CD4-positive, alpha-beta T cell treated with Interleukin-2 at 100 ng/mL for 4 hours (primary cell): ENCODE results near the gene ITGB5.

Experiments used
- DNase-seq: peaks from one replicate; pipeline ENCODE4 v3.0.0-alpha.2; 2020; ENCODE audit warnings: low spot score

Gene ITGB5

DNA sequence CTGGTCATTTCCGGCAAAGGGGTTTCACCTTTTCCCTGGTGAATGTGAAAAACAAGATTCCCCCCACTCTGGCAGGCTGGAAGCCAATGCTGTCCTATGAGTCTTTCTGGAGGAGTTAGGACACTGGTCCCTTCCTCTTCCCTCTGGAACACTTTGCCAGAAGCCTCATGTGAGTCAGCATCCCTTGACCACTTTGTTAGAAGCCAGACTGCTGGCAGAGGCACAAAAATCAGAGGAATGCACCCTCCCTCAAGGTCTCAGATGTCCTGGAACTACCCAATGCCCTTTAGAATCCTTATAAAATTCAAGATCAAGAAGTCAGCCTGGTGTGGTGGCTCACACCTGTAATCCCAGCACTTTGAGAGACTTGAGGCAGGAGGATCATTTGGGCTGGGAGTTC lies 26.6 kb downstream of the ITGB5 start:
- no peak for DNase-seq

DNA sequence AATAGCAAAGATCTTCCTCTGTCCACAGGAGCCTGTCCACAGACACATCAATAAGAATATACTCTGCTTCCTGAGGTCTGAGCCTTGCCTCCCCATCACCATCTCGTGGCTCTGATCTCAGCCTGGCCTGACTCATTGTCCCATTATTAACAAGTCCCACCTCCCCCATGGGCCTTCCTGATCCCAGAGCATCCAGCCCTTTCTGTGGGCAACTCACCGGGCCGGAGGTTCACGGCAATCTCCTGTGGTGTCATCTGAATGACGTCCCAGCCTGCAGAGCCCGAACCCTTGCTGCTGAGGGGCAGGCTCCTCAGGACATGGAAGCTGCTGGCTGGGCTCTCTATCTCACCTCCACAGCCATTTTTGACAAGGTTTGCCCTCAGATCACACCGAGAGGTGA lies 28.1 kb downstream of the ITGB5 start:
- DNase-seq = no peak

DNA sequence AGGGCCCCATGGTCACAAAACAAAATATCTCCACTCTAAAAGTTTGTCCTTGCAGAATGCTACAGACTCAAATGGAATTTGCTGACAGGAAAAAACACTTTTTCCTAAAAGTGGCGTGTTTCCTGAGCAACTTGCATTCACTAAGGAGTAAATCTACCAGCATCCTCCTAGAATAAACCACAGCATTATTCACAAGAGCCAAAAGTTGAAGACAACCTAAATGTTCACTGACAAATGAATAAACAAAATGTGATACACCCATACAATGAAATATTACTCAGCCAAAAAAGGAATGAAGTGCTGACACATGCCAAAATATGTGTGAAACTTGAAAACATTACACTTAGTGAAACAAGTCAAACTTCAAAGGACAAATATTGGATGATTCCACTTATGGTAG lies 28.9 kb downstream of the ITGB5 start:
- DNase-seq = no peak

DNA sequence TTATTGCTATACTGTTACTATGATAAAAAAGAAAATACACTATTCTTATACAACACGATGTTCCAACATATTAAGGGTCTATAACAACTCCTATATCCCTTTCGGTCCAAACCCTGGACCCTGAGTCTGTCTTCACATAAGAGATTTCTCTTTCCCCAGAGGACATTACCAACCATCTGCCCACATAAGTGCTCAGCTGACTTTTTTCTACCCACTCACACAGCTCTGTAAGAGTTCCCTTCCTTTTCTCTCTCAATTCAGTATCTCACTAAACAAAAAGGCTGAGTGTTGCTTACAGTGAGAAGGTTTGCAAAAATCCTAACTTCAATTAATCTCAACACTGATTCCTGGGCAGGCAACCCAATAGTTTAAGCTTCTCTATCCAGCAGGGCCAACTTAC lies 30.5 kb downstream of the ITGB5 start:
- DNase-seq = no peak

DNA sequence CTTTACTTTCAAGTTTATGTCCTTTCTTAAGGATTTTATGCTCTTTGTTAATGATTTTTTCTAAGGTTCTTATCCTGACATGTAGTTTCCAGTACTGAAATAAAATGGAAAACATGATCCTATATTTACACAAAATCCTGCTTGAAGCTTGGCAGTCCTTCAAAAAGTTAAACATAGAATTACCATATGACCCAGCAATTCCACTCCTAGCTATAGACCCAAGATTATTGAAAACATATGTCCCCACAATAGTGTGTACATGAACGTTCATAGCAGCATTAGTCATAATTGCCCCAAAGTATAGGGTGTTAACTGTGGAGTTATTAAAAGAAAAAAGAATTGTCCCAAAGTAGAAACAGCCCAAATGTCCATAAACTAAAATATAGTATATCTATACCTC lies 33.2 kb downstream of the ITGB5 start:
- DNase-seq = no peak

DNA sequence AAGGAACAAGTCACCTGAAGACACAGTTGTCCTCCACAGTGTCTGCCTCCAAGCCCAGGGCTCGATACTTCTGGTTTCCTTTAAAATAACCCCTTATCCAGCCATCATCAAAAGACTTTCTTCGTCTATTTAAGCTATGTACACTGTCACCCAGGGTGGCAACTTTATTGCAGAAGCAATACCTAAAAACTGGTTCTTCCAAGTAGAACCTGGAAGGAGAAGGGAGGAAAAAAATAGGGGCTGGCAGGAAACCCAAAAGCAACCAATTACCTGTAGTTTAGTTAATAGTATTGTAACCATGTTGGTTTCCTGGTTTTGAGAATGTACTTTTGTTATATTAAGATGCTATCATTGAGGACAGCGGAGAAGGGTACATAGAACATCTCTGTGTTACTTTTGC lies 33.7 kb downstream of the ITGB5 start:
- no peak for DNase-seq

DNA sequence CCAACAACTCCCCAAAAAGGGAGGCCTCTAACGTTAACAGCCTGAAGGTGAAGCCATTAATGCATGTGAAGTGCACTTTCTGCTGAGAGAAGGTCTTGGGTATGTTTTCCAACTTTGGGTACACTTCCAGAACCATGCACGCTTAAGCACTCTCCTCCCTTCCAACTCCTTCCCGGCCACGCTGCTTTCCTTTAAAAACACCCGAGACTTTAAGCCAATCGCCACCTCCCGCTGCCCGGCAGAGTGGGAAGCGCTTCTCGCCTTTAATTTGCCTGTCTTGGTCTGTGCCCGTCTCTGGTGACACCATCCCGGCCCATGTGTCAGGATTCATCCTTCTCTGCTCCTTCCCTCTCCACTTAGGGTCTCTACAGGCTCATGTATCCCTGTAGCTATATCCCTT lies 35.3 kb downstream of the ITGB5 start:
- DNase-seq = no peak

DNA sequence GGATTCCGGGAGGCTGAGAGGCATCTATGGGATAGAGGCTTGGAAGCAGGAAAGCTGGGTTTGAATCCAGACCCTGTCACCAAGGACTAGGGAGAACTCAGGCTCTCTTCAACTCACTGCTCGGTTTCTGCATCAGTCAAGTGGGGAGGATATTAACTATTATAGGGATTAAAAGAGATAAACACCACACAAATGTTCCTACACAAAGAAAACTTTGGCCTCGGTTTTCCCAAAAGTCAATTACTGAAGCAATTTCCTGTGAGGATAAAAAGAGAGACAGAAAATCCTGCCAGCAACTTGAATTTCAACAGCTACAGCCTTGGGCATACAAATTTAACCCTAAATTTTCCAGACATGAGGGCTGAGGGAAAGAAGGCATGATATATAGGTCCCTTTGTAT lies 36.0 kb downstream of the ITGB5 start:
- no peak for DNase-seq

DNA sequence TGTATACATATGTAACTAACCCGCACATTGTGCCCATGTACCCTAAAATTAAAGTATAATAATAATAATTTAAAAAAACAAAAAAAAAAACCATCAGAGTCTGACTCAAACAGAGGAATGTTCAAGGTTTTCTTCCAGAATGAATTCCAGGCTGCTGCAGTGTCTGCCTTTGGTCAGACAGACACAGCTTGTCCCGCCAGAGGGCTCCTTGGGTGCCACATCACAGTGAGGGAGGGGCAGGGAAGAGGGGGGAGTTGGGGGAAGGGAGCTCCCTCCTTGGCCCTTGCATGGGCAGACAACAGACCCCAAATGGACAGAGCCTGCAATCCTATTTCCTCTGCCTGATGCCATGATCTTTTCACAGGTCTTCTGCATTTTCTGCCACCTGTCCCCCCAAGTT lies 36.5 kb downstream of the ITGB5 start:
- no peak for DNase-seq

DNA sequence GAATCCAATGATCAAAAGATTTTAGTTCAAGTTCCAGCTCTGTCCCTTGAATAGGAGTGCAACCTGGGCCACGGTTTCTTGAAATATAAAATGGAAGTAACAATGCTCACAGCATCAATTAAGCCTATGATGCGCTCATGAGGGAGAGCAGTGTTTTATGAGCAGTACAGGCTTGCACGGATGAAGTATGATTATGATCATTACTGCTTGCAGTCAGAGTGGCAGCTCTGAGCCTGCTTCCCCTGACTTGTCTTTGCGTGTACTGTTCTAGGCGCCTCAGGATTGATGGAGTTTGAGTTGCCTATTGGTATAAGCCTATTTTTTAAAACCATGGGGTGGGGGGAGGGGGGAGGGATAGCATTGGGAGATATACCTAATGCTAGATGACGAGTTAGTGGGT lies 37.0 kb downstream of the ITGB5 start:
- no peak for DNase-seq

DNA sequence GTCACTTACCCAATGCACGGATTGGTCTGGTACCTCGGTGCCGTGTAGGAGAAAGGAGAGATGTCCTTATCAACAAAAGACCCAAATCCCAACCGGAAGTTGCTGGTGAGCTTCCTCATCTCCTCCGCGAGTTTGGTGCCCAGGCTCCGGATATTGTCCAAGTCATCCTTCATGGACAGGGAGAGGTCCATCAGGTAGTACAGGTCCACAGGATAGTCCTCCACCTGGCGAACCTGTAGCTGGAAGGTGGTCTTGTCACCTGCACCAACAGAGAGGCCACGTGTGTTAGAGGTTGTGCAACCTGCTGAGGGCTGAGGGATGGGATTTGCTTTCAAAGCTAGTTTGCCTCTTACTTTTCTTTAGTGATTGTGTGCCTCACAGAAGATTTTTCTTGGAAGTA lies 38.9 kb downstream of the ITGB5 start:
- no peak for DNase-seq

DNA sequence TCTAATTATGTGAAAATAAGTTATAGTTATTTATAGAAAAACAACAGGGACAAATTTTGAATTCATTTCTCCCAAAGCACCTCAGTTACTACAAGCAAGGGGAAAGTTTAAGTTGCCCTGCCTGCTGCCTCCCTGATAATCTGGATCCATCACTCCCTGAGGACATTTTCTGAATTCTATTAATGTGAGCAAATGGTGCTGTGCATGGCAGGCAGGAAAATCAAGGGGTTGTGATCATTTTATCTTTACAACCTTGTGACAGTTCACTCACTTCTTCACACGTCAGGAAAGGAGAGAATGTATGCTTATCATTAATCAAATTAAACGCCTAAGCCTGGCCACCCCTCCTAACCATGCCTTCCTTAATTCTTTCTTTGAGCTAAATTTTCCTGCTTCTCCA lies 39.3 kb downstream of the ITGB5 start:
- DNase-seq = no peak

DNA sequence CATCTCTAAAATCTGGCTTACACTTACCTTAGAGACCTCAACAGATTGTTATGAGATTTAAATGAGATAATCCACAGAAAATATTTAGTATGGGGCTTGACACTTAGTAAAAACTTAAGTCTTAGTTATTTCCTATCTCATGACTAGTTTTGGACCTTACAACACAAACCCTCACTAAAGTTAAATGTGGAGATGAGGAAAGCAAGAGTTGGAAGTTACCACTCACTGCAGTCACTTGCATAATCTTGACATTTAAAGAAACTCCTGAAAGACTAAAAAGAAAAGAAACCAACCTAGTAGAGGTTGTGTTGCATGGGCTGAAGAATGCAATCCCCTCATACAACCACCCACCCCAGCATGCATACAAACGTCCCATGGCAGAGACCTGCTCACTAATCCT lies 40.1 kb downstream of the ITGB5 start:
- no peak for DNase-seq

DNA sequence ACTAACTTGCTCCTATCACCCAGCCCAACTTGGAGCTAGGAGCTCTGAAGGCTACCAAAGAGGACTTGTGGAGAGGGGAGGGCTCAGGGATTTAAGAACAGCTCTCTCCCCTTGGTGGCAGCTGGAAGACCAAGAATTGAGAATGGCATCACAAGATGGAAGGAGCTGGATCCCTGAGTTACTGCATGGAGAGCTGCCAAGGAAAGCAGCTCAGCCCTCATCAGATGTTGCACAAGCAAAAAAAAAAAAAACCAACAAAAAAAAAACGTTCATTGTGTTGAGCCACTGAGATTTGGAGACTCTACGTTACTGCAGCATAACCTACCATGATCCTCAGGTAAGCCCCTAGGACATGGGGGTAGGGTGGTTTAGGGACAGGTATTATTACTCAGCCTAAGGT lies 41.0 kb downstream of the ITGB5 start:
- no peak for DNase-seq

DNA sequence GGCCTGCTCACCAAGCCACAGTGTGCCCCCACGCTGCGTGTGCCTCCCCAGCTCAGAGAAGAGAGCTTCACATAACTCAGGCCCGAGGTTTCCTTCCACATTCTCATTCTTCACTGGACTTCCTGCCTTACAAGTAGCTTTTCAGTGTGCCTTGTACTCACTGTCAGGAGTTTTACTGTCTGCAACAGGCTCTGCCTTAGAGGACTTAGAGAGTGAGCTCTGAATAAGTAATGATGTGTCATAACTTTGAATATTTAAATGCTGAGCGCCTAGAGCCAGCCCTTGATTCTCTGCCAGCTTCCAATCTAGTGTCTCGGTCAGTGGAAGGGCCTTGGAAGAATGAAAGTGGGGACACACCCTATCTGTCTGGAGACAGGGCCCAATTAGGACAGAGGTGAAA lies 41.8 kb downstream of the ITGB5 start:
- no peak for DNase-seq

DNA sequence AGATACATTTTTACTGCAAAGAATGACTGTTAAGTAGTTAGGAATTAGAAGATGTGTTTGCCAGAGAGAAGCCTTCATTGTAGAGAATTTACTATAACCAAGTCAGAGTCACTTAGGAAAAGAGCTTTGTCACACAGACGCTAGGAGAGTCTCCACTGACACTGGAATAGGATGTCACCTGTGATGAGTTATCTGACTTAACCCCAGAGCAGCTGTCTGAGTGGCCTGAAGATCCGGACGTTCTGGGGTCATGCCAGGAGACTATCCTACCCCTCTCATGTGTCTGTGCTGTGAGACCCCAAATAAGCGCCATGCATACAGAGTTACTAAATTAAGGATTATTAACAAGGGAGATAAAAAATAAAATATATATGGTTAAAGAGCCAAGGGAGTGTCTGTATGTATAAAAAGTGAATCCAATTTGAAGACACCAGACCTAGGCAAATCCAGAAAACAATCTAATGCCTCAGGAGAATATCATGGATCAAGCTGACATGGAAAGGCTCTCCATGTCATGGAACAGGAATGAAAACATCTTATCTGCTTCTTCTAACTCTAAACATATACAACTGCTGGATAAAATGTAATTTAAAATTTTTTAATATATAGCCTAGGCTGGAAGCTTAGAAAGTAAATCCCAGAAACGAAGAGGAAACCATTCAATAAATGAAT lies 43.5 kb downstream of the ITGB5 start:
- DNase-seq = no peak

DNA sequence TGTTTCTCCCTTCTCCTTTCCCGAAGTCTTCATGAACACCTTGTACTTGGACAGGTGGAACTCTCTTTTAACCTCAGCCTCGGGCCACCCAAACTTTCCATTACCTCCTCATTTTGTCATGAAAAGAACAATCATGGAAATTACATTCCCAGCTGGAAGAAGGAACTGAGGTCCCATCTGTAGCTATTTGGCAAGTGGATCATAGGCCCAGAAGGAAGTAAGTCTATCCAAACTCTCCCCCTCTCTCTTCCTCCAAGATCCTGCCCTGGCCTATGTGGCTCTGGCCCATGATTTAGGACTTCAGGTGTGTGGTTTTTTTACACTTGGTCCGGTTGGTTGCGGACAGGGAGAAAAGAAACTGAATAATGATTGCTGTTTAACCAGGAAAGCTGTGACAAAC lies 44.1 kb downstream of the ITGB5 start:
- no peak for DNase-seq

DNA sequence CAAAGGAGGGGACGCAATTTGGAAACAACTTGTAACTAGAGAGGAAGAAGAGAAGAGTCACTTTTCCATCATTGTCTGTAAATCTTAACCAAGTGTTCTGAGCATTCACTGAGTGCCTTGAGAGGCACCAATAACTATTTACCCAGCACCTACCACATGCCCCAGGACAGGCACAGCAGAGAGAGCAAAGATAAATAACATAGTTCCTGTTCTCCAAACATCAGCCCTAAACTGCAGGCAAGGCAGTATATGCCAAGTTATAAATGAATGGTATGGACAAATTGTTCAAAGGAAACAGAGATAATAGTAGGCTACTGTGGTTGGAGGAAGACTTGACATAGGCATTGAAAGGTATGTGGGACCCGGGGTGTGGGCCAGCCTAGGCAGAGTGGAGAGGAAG lies 45.6 kb downstream of the ITGB5 start:
- no peak for DNase-seq

DNA sequence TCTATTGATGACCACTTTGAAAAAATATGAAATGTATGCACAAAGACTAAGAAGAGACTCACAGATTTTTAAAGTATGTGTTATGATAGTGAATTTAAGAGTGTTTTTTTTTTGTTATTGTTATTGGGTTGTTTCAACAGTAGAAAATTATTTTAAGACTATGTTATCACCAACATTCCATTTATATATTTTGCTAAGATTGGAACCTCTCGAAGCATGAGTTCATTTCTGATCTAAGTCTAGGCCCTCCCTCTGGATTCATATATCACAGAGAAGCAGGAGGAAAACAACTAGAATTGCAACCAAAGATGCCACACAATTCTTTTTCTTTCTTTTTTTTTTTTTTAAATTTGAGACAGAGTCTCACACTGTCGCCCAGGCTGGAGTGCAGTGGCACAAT lies 46.8 kb downstream of the ITGB5 start:
- DNase-seq = no peak

DNA sequence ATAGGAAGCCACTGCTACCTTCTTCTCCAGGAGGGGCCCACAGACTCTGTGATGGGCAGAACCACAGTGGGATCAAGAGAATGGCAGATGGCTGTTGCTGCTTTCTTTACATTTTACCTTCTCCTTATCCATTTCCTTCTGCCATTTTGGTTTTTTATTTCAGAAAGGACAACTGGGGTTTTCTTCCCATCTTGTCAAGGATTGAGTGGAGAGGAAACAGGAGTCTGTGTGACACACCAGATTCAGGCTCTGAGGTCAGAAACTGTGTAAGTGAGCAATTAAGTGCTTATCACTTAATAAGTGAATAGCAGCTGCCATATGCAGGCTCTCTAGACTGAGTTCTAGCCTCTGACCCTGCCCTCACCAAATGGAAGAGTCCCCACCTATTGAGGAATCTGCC lies 47.3 kb downstream of the ITGB5 start:
- no peak for DNase-seq

DNA sequence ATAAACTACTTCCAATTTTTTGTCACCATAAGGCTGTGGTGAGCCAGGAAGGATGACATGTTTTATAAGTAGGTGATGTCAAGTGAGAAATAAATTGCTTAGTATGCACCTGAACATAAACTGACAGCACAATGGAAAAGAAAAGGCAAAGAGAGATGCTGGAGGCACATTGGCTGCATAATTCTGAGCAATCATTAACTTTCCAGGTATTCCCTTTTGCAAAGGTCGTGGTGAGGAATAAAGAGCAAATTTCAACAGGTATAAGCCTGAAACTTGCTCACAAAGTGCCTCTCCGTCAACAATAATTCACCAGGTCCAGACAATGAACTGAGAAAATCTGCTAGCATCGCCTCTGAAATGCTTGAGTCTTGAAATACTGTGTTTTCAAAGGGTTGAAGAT lies 48.2 kb downstream of the ITGB5 start:
- no peak for DNase-seq

DNA sequence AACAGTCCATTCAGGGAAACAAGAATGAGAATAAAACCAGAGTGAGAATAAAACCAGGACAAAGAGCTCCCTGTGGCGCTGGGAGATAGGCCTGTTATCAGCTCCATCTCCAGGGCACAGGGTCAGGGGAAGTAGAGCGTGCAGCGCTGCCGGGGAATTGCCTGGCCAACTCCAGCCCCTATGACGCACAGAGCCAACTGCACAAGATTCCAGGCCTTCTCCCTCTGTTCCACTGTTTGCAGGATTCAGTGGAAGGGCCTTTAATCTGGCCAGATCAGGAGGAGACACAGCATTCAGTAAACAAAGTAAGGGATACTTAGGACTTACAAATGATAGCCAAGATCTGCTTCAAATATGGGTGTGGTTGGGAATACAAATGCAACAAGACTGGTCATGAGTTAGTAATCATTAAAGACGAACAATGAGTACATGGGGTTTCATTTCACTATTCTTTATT lies 49.4 kb downstream of the ITGB5 start:
- DNase-seq = no peak

DNA sequence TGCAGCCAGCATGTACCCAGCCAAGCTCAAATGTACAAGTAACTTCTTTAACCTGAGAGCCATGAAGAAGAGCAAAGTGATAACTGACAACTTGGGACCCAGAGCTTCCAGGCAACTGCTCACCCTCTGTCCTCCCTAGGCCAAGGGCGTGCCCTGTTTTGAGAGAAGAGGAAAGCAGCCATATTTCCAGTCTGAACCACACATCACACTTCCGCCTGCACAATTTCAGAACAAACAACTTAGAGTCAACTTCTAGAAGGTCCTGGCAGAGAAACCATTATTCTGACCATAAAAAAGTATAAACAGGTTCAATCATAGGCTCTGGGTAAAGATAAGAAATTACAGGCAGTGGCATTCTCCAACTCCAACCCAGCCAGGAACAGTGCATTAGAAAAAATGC lies 50.1 kb downstream of the ITGB5 start:
- DNase-seq = peak; percentile 7

DNA sequence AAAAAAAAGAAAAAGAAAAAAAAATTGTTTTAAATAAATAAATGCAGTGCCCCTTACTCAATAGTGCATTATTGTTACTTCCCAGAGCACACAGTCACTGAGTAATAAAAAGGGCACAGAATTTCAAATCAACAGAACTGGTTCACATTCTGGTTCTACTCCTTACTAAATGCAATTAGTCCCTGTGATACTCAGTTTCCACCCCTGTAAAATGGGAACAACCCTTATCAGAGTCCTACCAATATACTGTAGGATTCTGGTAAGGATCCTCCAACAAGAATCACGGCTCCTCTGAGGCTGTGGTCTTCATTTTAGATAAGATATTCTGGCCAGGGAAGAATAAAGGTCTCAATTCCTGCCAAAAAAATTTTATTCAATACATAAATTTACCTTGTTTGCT lies 50.7 kb downstream of the ITGB5 start:
- no peak for DNase-seq
